A549 (cell line): ENCODE data around the gene MBD2. TPM values are rescaled to one million over a fixed set of nuclear protein-coding genes. Genes with fewer than 3 reads are reported as not detected.

Experiments
- ATAC-seq, 2 experiments: fragments of 200-7000 bp in 1 of 2; fragments of >200 bp in 1 of 2; cut with Nextera tagmentation in 1 of 2; cut with Tn5 transposase in 1 of 2; 3 replicates each; pipeline versions ENCODE4 v1.8.0 to v1.9.1; 2018 to 2020; ENCODE audit warnings: mild to moderate bottlenecking in 1 of 2, moderate library complexity in 1 of 2
- CTCF ChIA-PET: fragments of 300-600 bp; sonication (Branson Sonifier 250); formaldehyde crosslinking; extraction: SDS; loops from one replicate; lab custom pipeline; 2021; ENCODE audit warnings: antibody characterized with exemption, inconsistent platforms; lab: Yijun Ruan, JAX
- POLR2A ChIA-PET: fragments of 350-600 bp; formaldehyde crosslinking; extraction: SDS; loops from one replicate; lab custom pipeline; 2021; ENCODE audit warnings: antibody characterized with exemption, inconsistent platforms; lab: Yijun Ruan, JAX
- DNase-seq, 2 experiments: peaks; one replicate each; pipeline versions ENCODE4 v3.0.0 to v3.0.0-alpha.2; 2011 to 2016; ENCODE audit warnings: low read depth in 1 of 2, low spot score in 1 of 2
- FAIRE-seq: peaks from 2 replicates; lab custom pipeline; 2011; peaks lifted over from hg19 to GRCh38; lab: Jason Lieb, UNC
- H3K27ac ChIP-seq, 2 experiments: fragments of >200 bp; sonication (Bioruptor Twin); formaldehyde crosslinking; 3 replicates each; pipeline ENCODE4 v1.5.1; 2016 to 2017
- H3K4me1 ChIP-seq: fragments of >200 bp; sonication (Bioruptor Twin); formaldehyde crosslinking; 3 replicates; pipeline ENCODE4 v1.6.1; 2016
- H3K4me2 ChIP-seq: fragments of >200 bp; sonication (Bioruptor Twin); formaldehyde crosslinking; 3 replicates; pipeline ENCODE4 v1.6.1; 2016
- H3K4me3 ChIP-seq: fragments of >200 bp; sonication (Bioruptor Twin); formaldehyde crosslinking; 3 replicates; pipeline ENCODE4 v1.5.1; 2016
- H3K9me3 ChIP-seq: fragments of >200 bp; sonication (Bioruptor Twin); formaldehyde crosslinking; 3 replicates; pipeline ENCODE4 v1.6.1; 2016
- BCL3 ChIP-seq: fragments of >200 bp; sonication (Bioruptor Twin); formaldehyde crosslinking; IDR thresholded peaks from 3 replicates; pipeline ENCODE4 v1.6.1; 2016
- CBX8 ChIP-seq: fragments of 200-600 bp; sonication (generic); IDR thresholded peaks from 2 replicates; pipeline ENCODE4 v1.6.1; 2016
- CEBPB ChIP-seq, 2 experiments: fragments of >200 bp in 1 of 2; sonication (Bioruptor Twin) in 1 of 2; formaldehyde crosslinking in 1 of 2; IDR thresholded peaks; 2 replicates each; pipeline ENCODE4 v1.6.1; 2012 to 2016
- EHF ChIP-seq: fragments of 250-450 bp; sonication (Bioruptor Pico); IDR thresholded peaks from 2 replicates; pipeline ENCODE4 v1.5.0; 2020; ENCODE audit warnings: mild to moderate bottlenecking
- FOSL2 ChIP-seq, 2 experiments: fragments of 450-650 bp in 1 of 2; fragments of >200 bp in 1 of 2; sonication (Bioruptor Twin) in 1 of 2; formaldehyde crosslinking; IDR thresholded peaks; 2 replicates each; pipeline versions ENCODE4 v1.5.0 to v1.6.1; 2016 to 2020; ENCODE audit warnings: mild to moderate bottlenecking in 1 of 2, moderate library complexity in 1 of 2
- GATA3 ChIP-seq: IDR thresholded peaks from 2 replicates; pipeline ENCODE4 v1.6.1; 2012; ENCODE audit warnings: borderline replicate concordance
- HDAC2 ChIP-seq: fragments of 200-600 bp; sonication (generic); IDR thresholded peaks from 2 replicates; pipeline ENCODE4 v1.6.1; 2016
- HOXA7 ChIP-seq: fragments of 250-450 bp; sonication (Bioruptor Pico); IDR thresholded peaks from 2 replicates; pipeline ENCODE4 v1.5.0; 2020; ENCODE audit warnings: mild to moderate bottlenecking, moderate library complexity
- HOXB13 ChIP-seq: fragments of 250-450 bp; sonication (Bioruptor Pico); IDR thresholded peaks from 2 replicates; pipeline ENCODE4 v1.5.0; 2020; ENCODE audit warnings: low read depth, mild to moderate bottlenecking, moderate library complexity
- HOXB5 ChIP-seq: fragments of 250-450 bp; sonication (Bioruptor Pico); IDR thresholded peaks from 2 replicates; pipeline ENCODE4 v1.5.0; 2020; ENCODE audit warnings: mild to moderate bottlenecking, moderate library complexity
- JUN ChIP-seq, 2 experiments: fragments of >200 bp; sonication (Bioruptor Twin); formaldehyde crosslinking; IDR thresholded peaks; 2 replicates in 1 of 2; 3 replicates in 1 of 2; pipeline ENCODE4 v1.6.1; 2016 to 2017
- JUNB ChIP-seq: fragments of >200 bp; sonication (Bioruptor Twin); formaldehyde crosslinking; IDR thresholded peaks from 2 replicates; pipeline ENCODE4 v1.6.1; 2016
- MAFK ChIP-seq: fragments of 450-650 bp; IDR thresholded peaks from 2 replicates; pipeline ENCODE4 v1.6.1; 2014; ENCODE audit not compliant: partially characterized antibody
- MAX ChIP-seq: IDR thresholded peaks from 2 replicates; pipeline ENCODE4 v1.6.1; 2012
- MYC ChIP-seq: IDR thresholded peaks from 2 replicates; pipeline ENCODE4 v1.6.1; 2012; ENCODE audit warnings: mild to moderate bottlenecking, inconsistent platforms, low read length, improper control_type of control experiment, borderline replicate concordance
- NFE2L2 ChIP-seq: fragments of 150-350 bp; conservative IDR thresholded peaks from 2 replicates; pipeline ENCODE4 v1.6.1; 2014; ENCODE audit warnings: low read length
- NPAS2 ChIP-seq: fragments of 250-450 bp; sonication (Bioruptor Pico); IDR thresholded peaks from 2 replicates; pipeline ENCODE4 v1.8.0; 2022; ENCODE audit warnings: mild to moderate bottlenecking, moderate library complexity, borderline replicate concordance
- NR3C1 ChIP-seq: fragments of >200 bp; sonication (Bioruptor Twin); formaldehyde crosslinking; IDR thresholded peaks from 3 replicates; pipeline ENCODE4 v1.6.1; 2017
- PHF8 ChIP-seq: fragments of 200-600 bp; sonication (generic); IDR thresholded peaks from 2 replicates; pipeline ENCODE4 v1.6.1; 2016; ENCODE audit warnings: low read depth, mild to moderate bottlenecking, antibody characterized with exemption, moderate library complexity, borderline replicate concordance
- POLR2AphosphoS2 ChIP-seq: conservative IDR thresholded peaks from 2 replicates; pipeline ENCODE4 v1.6.1; 2012; ENCODE audit warnings: low read length, improper control_type of control experiment, inconsistent platforms
- RAD21 ChIP-seq, 2 experiments: fragments of >200 bp in 1 of 2; sonication (Bioruptor Twin) in 1 of 2; formaldehyde crosslinking in 1 of 2; IDR thresholded peaks in 1 of 2; conservative IDR thresholded peaks in 1 of 2; 2 replicates in 1 of 2; 3 replicates in 1 of 2; pipeline ENCODE4 v1.6.1; 2012 to 2018; ENCODE audit warnings: inconsistent platforms in 1 of 2
- REST ChIP-seq: fragments of 200-600 bp; sonication (generic); IDR thresholded peaks from 2 replicates; pipeline ENCODE4 v1.6.1; 2016; ENCODE audit warnings: antibody characterized with exemption, mild to moderate bottlenecking, moderate library complexity
- RFX5 ChIP-seq: fragments of 450-650 bp; IDR thresholded peaks from 2 replicates; pipeline ENCODE4 v1.7.1; 2014; ENCODE audit warnings: antibody characterized with exemption, mild to moderate bottlenecking, moderate library complexity
- SMC3 ChIP-seq: fragments of >200 bp; sonication (Bioruptor Twin); formaldehyde crosslinking; IDR thresholded peaks from 3 replicates; pipeline ENCODE4 v1.6.1; 2018; ENCODE audit warnings: inconsistent platforms
- ZFP36 ChIP-seq: fragments of 450-650 bp; IDR thresholded peaks from 2 replicates; pipeline ENCODE4 v1.6.1; 2014; ENCODE audit warnings: borderline replicate concordance; ENCODE audit not compliant: partially characterized antibody
- WGBS: methylation state at CpG from one replicate; pipeline ENCODE4 v1.1.6; 2017; ENCODE audit errors: missing lambda C conversion rate; 5-methylcytosine and 5-hydroxymethylcytosine counted together
- polyA plus RNA-seq, 4 experiments: library from polyadenylated mRNA; depleted of rRNA in 3 of 4; stranded (reverse); fragments of >200 nt; fragmentation: RNase III in 1 of 4; extraction: RNeasy Plus Mini Kit Qiagen cat#74134 plus additional on column Dnase treatment in 1 of 4; gene quantifications; 2 replicates in 3 of 4; 3 replicates in 1 of 4; pipeline ENCODE4 v1.2.3, GENCODE V29; 2011 to 2017

The MBD2 gene
- polyA plus RNA-seq, 2 of the 4 experiments (the other 2 are of a cell fraction), result 43.4 to 48.2 TPM

- FAIRE-seq (no peak), DNase-seq (peak; percentile 46 to 51), ATAC-seq (peak; percentile 86 to 88)
- Histone ChIP-seq H3K9me3 (no peaks in the 10 kb centered on the region), H3K4me2 (peak overlapping the region; percentile 73), H3K27ac (peak overlapping the region; percentile 61 to 75), H3K4me1 (peaks cover 30% of the 10 kb centered on the region), H3K4me3 (0 out of 3 replicates have a peak overlapping the region, but pooled peaks have one; percentile 6)
- CTCF ChIA-PET, result interaction anchor here (1.5 kb wide), 1 partner anchor 29 kb away, joined by 3 read pairs; no protein-coding TSS in a partner anchor
- 22% methylated on average over 3 of the region's 3 CpGs for WGBS
- POLR2A ChIA-PET, result interaction anchor here (0.6 kb wide), 1 partner anchor 10 kb away, joined by 5 read pairs; no protein-coding TSS in a partner anchor
- TF ChIP-seq MAFK, result peak; percentile 91
- no peak for TF ChIP-seq NFE2L2
- no peak for TF ChIP-seq HOXB5
- TF ChIP-seq PHF8, result no peak
- no peak for TF ChIP-seq EHF
- peak; percentile 49; the same call in 1 of the 2 replicates for TF ChIP-seq GATA3
- TF ChIP-seq HOXB13 (CRISPR knock-in tag), result no peak
- no peak for TF ChIP-seq HOXA7
- TF ChIP-seq RAD21 (conservative IDR thresholded peaks at IDR 0.05 in 1 of 2, IDR thresholded peaks at IDR 0.05 in 1 of 2), result no peak
- peak; percentile 52; the same call in 1 of the 2 replicates for TF ChIP-seq FOSL2 (IDR thresholded peaks at IDR 0.05)
- TF ChIP-seq FOSL2 (CRISPR knock-in tag; IDR thresholded peaks at IDR 0.05), result peak; percentile 84
- peak; percentile 52 for TF ChIP-seq JUNB
These were observed 75.3 kb downstream of the MBD2 start for GRCh38 chr18:54149078-54149697.

GRCh38 chr18:54148678-54149077, 75.8 kb downstream of the MBD2 start:
- ATAC-seq (peak in 1 of 2 experiments; percentile 50; a peak in 3 of 6 replicates), FAIRE-seq (no peak), DNase-seq (peak in 1 of 2 experiments; percentile 5)
- Histone ChIP-seq H3K4me2 (peak overlapping the region; percentile 73), H3K4me1 (peaks cover 30% of the 10 kb centered on the region), H3K4me3 (no peak overlapping the region), H3K9me3 (peaks cover 4% of the 10 kb centered on the region; the same call in 1 of the 3 replicates), H3K27ac (peak overlapping the region; percentile 61 to 75)
- WGBS, result 45% methylated on average over 4 of the region's 4 CpGs
- ChIA-PET POLR2A (no interaction called here), CTCF (no interaction called here)
- TF ChIP-seq SMC3, result no peak
- TF ChIP-seq JUN (IDR thresholded peaks at IDR 0.05), result no peak
- TF ChIP-seq CBX8, result no peak
- no peak for TF ChIP-seq BCL3
- no peak for TF ChIP-seq REST
- TF ChIP-seq ZFP36, result no peak
- no peak for TF ChIP-seq POLR2AphosphoS2
- no peak for TF ChIP-seq MYC

- ChIA-PET POLR2A (no interaction called here), CTCF (no interaction called here)
- ATAC-seq, result no peak
- Histone ChIP-seq H3K27ac (peak overlapping the region in 1 of 2 experiments; percentile 75; a peak in 4 of 6 replicates), H3K4me3 (no peak overlapping the region), H3K4me2 (no peak overlapping the region; the same call in 2 of the 3 replicates), H3K9me3 (peaks cover 7% of the 10 kb centered on the region; the same call in 1 of the 3 replicates), H3K4me1 (peaks cover 30% of the 10 kb centered on the region)
- no peak for DNase-seq
- no peak for FAIRE-seq
- no peak for TF ChIP-seq HDAC2
- TF ChIP-seq REST, result no peak
- no peak for TF ChIP-seq RFX5
- no peak for TF ChIP-seq CEBPB (IDR thresholded peaks at IDR 0.05)
- TF ChIP-seq NR3C1, result no peak
- TF ChIP-seq SMC3, result no peak
- TF ChIP-seq ZFP36, result no peak
- TF ChIP-seq NPAS2 (CRISPR knock-in tag), result no peak
- no peak for TF ChIP-seq MAX
- no peak for TF ChIP-seq EHF
These were observed 76.3 kb downstream of the MBD2 start for GRCh38 chr18:54148151-54148550.
